ENCODE data around the gene SIGLEC9.
A peak's percentile ranks its signal among the peaks of the same experiment; 100 is the strongest.

- TF ChIP-seq CTCF (IDR thresholded peaks at IDR 0.05; ENCODE audit: low read length), result peak; percentile 66
- TF ChIP-seq EZH2 (IDR thresholded peaks at IDR 0.05; ENCODE audit: borderline replicate concordance, low read length), result no peak
Measured at GRCh38 chr19:51097166-51097738, 27.5 kb upstream of the SIGLEC9 start.
